Kidney tubule cell (primary cell): Measurements from ENCODE around the gene STUM.

Experiments
- DNase-seq: peaks from one replicate; pipeline ENCODE4 v3.0.0-alpha.2; 2018; ENCODE audit warnings: low spot score

Gene STUM

DNA sequence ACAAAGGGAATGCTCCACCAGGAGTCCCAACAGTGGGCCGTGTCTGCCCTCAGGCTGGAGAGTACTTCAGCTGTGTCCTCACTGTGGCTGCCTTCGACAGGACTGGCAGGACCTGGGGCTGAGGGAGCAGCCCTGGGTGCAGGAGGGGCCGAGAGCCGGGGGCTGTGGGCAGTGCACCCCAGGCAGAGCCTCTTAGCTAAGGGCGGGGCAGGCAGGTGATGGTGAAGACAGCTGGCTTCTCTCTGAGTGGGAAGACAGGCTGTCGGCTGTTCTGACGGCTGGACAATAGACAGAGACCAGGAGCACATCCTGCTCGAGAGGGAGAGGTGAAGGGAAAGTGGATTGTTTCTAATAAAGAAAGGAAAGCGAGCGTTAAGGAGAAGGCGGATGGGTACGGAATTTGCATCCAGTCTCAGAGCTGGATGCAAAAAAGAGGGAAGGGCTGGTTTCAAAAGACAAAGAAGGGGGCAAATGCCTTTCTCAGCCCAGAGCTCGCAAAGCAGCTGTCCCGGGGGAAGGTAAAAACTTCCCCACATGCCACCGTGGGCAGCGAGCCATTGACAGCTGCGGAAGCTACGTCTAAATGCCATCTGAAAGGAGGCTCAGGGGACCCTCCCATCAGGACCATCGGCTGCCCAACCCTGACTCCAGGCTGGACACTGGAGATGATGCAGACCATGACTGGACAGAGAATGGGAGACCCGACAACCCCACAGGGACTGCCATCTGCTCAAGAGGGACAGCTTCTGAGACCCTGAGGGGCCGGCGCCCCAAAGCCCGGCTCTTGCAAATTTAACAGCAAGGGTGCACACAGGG is 92.0 kb downstream of the STUM start:
- no peak for DNase-seq

DNA sequence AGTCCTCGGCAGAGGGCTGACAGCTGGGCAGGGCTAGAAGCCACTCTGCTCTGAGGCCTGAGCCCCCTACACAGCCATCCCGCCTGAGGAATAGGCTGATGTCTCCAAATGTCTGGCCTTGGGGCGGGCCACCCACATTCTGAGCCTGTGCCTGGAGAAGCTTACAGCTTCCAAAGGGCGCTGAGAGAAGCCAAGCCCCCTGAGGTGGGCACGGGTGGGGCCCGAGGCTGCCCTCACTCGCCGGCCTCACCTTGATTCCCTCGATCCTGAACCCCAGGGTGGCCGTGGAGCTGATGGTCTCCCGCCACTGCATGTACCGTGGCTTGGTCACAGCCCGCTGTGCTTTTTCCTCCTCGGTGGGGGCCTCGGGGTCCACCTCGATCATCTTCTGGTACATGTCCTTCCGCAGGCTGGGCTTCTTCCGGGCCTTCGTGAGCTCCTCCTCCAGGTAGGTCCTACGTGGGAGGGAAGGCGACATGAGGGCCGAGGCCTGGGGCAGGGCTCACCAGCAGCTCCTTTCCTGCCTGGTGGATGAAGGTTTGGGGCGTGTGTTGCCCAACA is 93.2 kb downstream of the STUM start:
- no peak for DNase-seq

DNA sequence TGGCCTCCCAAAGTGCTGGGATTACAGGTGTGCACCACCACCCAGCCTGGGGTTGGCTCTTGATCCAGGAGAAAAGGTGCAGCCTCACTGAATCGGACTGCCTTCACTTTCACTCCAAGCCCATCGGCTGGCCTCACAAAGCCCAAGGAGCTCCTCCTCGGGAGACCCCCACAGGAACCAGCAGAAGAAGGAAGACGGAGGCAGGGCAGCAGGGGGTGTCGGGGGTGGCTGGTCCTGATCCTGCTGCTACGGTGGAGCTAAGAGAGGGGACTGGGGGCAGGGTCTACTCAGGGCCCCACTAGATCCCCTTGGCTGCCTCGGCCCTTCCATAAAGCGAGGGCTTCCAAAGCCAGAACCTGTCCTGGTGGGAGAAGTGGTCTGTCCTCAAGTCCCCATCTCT is 93.9 kb downstream of the STUM start:
- DNase-seq = no peak

DNA sequence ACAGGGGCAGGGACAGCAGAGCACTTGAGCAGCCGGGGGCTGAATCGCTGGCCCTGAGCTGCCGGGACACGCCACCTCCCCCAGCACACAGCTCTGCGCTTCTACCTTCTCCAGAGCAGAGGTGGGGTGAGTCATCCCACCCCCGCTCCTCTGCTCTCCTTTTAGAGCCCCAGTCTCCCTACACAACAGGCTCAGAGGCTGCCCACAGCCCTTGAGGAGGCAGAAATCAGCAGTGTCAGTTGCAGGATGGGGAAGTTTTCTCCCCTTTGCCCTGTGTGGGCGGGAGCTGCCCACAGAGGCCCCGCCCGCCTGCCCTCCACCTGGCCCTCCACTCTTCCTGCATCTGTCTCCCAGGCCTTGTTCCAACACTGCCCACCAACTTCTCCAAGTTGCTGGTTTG is 94.6 kb downstream of the STUM start:
- DNase-seq = peak; percentile 56

DNA sequence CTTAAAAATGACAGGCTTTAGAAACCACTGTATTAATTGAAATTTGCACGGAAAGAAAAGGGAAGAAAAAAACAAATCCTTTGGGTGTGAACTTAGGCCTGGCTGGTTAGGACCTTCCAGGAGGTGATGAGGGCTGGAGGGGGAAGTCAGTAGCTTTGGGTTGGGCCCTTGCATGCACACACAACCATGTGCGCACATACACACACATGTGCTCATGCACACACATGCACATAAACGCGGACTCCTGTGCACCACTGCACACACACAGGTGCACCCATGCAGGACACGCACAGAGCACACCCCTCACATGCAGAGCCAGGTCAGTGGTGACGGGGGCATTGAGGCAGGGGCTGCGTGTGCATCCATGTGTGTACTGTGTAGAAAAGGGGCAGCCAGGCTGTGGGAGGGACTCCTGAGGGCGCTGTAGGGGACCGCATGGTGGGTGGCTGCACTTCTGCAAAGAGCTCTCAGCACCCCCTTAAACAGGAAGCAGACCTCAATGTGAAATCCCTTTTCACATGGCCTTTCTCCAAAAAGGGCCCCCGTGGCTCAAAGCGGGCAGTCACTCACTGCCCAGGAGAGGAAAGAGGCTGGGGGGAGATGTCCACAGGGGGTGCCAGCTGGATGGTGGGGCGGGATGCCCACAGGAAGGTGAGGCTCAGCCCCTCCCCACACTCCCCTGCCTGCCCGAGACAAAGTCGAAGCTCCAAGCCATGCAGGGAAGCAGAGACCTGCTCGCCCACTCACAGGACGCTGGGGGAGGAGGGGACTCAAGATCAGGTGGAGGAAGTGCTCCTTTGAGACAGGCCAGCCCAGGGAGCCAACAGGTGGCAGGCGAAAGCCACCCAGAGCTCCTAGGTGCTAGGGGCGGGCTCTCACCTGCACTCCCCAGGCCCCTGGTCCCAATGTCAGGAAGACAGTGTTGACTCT is 95.3 kb downstream of the STUM start:
- no peak for DNase-seq

DNA sequence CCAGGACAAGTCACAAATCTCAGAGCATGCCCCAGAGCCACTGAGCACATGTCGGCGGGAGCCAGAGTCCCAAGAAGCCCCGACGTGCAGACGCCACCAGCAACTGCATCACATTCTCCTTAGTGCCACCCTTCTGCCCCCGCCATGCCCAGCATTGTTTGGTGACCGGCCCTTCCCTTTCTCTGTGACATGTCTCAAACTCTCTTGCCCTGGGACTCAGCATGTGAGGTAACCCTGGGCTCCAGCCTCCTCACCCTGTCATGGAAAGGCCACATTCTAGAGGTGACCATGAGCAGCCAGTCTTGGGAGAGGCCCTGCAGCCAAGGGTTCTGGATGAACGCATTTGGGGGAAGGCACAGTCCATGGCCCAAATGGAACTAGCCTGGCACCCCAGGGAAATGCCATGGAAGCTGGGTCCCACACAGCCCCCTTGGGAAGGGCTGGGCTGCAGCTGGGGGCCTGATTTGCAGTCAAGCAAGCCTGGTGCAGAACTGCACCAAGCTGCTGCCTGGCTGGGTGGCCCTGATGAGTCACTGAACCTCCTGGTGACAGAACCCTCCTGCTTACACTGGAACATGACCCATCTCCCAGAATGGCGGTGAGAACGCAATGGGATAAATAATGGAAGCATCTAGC is 96.1 kb downstream of the STUM start:
- DNase-seq = no peak

DNA sequence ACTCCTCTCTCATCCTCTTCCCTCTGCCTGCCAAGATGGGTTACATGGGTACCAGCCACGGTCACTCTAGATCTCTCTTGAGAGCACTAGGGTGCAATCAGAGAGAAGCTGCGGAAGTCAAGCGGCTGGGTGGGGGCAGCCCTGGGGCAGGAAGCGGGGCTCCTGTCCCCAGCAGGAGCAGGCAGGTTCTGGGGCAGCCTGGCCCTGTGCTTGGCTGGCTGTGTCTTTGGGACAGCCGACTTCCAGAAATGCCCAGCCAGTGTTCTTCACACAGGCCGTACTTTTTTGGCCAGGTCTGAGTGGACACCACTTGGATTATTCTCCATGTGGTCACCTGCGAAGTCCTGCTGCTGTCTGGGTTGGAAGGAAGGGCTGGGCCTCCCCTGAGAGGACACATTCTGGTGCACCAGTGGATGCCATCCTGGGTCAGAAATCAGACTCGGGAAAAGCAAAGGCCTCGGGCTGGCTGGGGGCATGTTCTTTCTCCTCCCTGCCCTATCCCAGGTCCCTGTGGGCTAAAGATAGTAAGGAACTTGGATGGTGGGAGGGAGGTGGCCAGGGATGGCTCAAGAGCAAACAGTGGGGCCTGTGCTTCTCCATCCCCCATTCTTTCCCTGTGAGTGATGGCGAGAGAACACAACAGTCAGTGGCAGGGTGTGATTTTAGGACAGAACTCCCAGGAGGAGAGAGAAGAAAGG is 96.9 kb downstream of the STUM start:
- DNase-seq = no peak

DNA sequence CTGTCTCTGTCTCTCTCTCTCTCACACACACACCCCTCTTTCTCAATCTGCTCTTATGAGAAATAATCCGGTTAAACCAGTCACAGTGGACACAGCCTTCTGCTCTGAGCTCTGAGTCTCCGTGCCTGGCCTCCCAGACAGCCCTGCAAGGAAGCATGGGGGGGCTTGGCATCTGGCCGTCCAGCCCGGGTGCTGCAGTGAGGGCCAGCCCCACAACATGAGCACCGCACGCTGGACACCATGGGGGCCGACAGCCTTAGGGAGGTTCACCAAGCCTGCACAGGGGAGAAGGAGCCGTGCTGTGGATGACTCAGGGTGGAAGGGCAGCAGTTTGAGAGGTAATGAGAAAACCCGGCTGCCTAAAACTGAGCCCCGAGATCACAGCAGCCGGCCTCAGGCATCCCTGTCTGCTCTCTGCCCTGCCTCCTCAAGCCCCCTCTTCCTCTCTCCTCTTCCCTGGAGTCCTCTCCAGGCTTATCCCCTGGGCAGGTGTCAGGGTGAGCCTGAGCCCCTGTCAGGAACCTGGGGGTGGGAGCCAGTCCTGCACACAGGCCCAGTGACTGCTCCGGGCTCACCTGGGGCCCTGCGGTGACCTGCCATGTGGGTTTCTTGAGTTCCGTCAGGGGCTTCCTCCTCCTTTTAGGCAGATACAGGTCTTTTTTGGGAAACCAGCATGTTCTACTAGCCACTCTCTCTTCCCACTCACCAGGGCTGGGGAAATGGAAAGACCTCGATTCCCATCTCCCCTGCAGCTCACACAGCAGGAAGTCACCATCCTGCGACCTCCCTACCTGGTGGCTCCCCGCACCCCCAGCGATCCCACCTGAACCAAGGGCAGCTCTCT is 97.7 kb downstream of the STUM start:
- no peak for DNase-seq

DNA sequence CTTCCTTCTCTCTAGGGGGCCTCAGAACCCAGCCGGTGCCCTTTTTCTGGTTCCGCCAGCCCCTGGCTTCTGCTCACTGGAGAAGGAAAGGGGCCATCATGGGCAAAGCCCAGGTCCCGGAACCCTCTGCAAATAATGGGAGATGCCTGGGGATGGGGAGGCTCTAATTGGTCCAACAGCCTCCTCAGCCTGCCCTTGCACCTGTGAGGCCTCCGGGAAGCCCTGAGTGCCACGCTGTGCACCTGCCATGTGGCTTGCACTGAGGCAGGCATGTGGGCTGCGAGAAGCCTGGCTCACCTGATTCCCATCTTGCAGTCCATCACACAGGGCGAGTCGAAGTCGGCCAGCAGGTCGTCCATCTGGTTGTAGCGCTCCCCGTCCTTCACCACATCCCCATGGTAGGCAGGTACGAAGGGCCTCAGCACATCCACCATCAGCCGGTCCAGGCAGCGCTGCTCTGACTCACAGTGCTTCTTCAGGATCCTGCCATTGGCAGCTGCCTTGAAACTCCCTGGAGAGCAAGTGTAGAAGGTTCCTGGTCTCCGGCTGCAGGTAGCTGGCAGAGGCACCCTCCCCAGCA is 98.4 kb downstream of the STUM start:
- DNase-seq = no peak

DNA sequence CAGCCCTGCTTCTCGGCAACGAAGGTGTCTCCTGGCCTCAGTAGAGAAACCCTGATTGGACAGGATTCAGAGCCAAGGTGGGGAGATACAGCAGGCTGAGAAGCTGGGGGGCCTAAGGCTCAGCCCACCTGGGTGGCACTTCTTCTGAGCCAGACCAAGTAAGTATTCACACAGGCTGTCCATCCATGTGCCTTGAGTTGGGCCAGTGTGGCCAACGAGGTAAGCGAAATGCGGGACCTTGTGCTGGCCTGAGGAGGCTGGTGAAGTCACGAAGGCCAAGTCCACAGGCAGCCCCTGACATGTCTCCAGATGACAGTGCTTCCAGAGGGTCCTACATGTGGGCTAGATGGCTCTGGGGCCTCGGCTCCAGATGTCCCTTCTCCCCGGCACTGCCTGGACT is 99.2 kb downstream of the STUM start:
- DNase-seq = no peak

DNA sequence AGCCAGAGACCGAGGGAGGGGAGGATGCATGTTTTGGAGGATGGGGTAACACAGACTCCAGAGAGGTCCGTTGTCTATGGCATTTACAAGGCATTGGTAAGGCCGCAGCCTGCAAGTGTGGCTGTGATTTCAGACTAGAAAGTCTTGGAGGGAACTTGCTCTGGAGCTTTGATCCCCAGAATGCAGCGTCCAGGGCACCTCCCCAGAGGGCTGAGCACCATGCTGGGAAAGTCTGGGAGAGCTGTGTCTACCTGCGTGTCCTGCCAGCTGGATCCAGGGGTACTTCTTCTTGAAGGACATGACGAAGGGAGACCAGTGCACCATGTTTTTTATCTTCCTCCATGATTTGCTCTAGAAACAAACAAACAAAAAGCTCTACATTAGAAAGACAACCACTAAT is 99.9 kb downstream of the STUM start:
- DNase-seq = no peak

DNA sequence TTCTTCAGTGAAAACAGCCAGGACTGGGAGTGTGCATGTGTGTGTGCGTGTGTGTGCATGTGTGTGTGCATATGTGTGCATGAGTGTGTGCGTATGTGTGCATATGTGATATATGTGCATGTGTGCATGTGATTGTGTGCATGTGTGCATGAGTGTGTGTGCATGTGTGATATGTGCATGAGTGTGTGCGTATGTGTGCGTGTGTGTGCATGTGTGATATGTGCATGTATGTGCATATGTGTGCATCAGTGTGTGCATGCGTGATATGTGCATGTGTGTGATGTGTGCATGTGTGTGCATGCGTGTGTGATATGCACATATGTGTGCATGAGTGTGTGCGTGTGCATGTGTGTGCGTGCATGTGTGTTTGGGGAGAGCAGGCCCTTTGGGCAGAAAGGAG is 100.7 kb downstream of the STUM start:
- no peak for DNase-seq

DNA sequence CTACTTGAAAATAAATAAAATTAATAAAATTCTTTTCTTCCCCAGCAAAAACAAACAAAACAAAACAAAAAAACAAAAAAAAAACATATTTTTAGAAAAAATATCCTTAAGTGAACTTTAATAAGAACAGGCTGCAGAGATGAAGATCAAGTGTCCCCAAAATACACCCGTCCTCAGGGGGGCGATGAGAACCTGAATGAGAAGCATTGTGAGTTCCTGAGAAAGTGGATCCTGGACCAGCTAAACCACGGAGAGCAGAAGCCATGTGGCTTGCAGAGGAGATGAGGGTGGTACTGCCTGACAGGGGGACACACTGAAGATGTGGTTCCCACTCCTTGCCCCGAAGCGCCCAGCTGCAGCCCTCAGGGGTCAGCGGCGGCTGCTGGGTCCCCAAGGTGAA is 101.2 kb downstream of the STUM start:
- no peak for DNase-seq

DNA sequence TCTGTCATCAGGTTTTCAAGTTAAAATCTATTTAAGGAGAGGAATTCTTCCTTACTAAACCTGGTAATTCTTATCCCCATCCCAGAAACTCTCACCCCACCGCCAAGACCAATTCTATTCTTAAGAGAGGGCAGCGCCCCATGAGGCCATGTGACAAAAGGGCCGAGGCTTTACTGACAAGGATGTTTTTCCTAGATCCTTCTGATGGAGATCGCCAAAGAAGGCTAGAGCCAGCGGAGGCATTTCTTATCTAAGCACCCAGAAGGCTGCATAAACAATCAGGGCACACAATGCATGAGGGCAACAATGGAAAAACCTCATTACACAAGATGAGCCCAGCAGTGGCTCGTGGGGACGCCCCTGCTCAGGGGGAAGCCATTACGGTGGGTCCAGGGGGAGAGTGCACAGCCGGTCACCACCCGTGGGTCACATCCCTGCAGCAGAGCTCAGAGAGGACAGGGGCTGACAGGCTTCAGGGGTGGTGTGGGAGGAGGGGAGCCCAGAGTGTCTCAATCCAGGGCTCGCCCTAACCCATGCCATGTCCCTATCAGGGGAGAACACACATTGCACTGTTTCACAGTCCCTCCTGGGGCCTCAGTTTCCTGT is 101.8 kb downstream of the STUM start:
- DNase-seq = no peak

DNA sequence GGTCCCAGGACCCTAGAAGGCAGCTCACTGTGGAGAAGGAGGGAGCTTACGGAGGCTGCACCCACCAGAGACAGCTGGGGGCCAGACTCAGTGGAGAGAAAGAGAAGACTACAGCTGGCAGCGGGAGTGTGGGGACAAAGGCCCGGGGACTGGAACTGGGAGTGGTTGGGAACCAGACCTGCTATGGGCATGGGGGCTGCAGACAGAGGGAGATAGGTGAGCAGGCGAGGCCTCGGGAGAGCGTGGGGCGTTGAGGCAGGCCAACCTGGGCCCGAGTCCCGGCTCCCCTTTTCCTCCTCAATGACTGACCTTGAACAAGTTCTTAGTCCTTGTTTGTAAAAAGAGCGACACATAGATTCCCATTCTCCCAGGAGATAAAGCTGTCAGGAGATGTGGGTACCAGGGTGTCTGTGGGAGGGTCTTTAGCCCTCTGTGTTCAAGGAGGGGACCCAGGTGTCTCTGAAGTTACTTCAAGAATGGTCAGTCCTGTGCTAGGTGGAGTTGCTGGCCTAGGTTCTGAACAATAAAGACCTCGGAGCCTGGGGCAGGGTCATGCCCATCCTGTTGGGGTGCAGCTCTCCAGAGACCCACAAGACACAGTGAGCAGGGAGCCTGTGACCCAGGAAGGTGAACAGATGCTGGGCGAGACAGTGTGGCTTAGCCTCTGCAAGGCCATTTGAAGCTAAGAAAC is 102.6 kb downstream of the STUM start:
- no peak for DNase-seq

DNA sequence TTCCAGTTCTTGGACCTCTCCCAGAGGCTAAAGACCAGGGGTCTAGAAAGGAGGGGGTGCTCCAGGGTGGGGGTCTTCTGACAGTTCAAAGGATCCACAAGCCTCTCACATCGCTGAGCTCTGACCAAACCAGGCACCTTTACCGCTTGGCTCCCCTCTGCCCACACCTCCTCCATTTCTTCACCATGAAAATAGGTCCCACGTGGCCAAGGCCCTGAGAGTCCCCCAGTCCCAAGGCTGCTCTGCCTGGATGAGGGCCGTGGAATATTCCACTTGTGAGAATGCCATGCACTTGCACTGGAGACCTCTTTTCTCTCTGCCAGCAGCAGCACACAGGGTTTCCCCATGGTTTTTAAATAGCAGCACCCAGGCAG is 103.2 kb downstream of the STUM start:
- DNase-seq = no peak

DNA sequence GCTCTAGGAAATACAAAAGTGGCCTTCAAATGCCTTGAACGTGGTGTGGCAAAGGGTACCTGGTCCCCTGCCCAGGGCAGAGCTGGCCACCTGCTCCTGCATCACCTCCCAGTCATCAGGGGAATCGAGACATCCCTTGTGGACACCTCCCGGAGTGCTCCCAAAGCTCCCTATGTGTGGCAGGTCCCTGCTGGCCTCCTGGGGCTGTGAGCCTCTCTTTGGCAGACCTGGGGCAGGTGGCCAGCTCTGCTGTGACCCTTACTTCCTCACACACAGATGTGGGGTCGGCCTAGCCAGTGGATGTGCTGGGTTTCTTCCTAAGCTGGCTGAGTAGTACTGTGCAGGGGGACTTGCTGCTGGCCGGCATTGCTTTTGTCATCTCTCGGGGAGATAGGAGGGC is 104.0 kb downstream of the STUM start:
- no peak for DNase-seq

DNA sequence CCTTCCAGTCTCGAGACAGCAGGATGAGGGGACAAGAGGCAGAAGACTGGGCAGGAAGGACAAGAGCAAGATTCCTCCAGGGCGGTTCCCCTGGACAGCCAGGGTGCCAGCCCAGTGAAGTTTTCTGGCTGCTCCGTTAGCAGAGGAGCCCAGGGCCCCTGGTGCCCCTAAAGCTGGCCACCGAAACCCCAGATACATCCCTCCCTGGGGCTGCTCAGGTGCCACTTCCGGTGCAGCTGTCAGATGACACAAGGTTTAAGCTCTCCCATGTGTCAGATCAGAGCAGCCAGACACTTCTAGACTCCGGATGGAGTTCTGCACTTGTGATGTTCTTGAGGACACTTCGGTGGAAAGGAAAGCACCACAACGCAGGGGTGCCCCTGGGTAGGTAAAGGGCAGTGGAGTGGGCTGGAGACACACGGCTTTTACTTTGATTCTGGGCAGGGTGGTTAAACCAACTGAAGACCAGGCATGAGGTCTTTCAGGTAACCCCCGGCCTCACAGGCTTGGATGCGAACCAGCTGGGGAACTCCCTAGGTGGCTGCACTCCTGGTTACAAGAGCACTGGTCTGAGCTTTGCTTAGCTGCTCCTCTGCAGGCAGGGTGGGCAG is 104.9 kb downstream of the STUM start:
- DNase-seq = no peak

DNA sequence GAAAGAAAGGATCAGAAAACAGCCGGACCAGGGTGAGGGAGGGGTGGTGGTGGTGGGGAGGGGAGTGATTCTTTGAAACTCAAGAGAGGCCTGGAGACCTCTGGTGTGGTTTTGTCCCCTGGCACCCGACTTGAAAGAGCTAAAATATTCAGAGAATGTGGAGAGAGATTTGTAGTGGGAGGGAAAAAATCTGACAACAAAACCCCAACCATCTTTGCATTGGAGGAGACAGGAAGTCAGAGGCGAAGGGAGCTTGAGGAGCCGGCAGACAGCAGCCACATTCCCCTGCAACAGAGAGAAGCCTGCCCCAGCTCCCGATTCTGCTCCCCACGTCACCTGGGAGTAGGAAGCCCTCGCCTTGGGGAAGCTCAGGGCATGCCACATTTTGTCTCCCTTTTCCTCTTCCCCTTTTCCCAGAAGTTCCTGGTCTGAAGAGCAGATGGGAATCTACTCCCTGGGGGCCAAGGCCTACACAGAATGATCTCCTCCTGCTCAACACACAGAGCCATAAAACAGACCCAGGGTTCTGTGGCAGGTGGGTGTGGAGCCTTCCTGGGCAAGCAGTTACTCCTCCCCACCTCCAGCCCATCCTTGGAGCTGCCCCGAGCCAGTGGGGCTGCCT is 105.6 kb downstream of the STUM start:
- DNase-seq = no peak
